SU-DHL-6 (cell line): ENCODE measurements around the gene FAM163A.
"Not testable (repeated sequence)": the region's sequence is repeated elsewhere in the genome, so short reads cannot be mapped to it uniquely, and the experiment has no call there.

Experiments
- H2AFZ ChIP-seq: fragments of 200-600 bp; sonication (generic); 2 replicates; pipeline ENCODE4 v1.6.1; 2014; ENCODE audit warnings: low read depth, mild to moderate bottlenecking, moderate library complexity, mixed read lengths, antibody characterized with exemption, low read length; ENCODE audit not compliant: severe bottlenecking
- H3F3A ChIP-seq: fragments of 200-600 bp; shearing (Covaris generic); 2 replicates; pipeline ENCODE4 v1.6.0; 2016; ENCODE audit warnings: antibody characterized with exemption, mild to moderate bottlenecking; ENCODE audit not compliant: insufficient read depth
- H3K27ac ChIP-seq: fragments of 200-600 bp; sonication (generic); 2 replicates; pipeline ENCODE4 v1.5.1; 2016; ENCODE audit warnings: low read depth, mild to moderate bottlenecking, low read length, moderate library complexity, mixed read lengths
- H3K27me3 ChIP-seq: fragments of 200-600 bp; sonication (generic), shearing (Covaris generic); 2 replicates; pipeline ENCODE4 v1.6.0; 2014; ENCODE audit warnings: mild to moderate bottlenecking, low read length
- H3K36me3 ChIP-seq: fragments of 200-600 bp; sonication (generic); 2 replicates; pipeline ENCODE4 v1.6.1; 2014; ENCODE audit warnings: mild to moderate bottlenecking, low read length, mixed read lengths
- H3K4me2 ChIP-seq: fragments of 300-600, 200-600 bp; shearing (Covaris generic), sonication (generic); 2 replicates; pipeline ENCODE4 v1.6.0; 2014; ENCODE audit warnings: low read length, low read depth, mild to moderate bottlenecking; ENCODE audit not compliant: poor library complexity, severe bottlenecking
- H3K4me3 ChIP-seq: fragments of 200-600 bp; sonication (generic); 2 replicates; pipeline ENCODE4 v1.5.1; 2014; ENCODE audit warnings: antibody characterized with exemption, low read length, mild to moderate bottlenecking, mixed read lengths; ENCODE audit not compliant: insufficient read depth, poor library complexity, severe bottlenecking
- H3K79me2 ChIP-seq: fragments of 200-600 bp; sonication (generic); 2 replicates; pipeline ENCODE4 v1.6.1; 2014; ENCODE audit warnings: mild to moderate bottlenecking, low read length, moderate library complexity; ENCODE audit not compliant: insufficient read depth
- H3K9ac ChIP-seq: fragments of 200-600 bp; sonication (generic); 2 replicates; pipeline ENCODE4 v1.7.0; 2014; ENCODE audit warnings: mild to moderate bottlenecking, low read length
- H3K9me2 ChIP-seq: fragments of 200-600 bp; sonication (generic); replicated peaks from 2 replicates; pipeline ENCODE4 v1.6.1; 2014; ENCODE audit warnings: low read length; ENCODE audit not compliant: insufficient read depth
- H3K9me3 ChIP-seq: fragments of 200-600 bp; sonication (generic); 2 replicates; pipeline ENCODE4 v1.6.1; 2014; ENCODE audit warnings: low read length, mixed read lengths; ENCODE audit not compliant: insufficient read depth
- H4K20me1 ChIP-seq: fragments of 200-600 bp; sonication (generic); 2 replicates; pipeline ENCODE4 v1.6.1; 2014; ENCODE audit warnings: low read depth, mild to moderate bottlenecking, antibody characterized with exemption, low read length, moderate library complexity, mixed read lengths
- EZH2phosphoT487 ChIP-seq: fragments of 200-600 bp; sonication (generic), shearing (Covaris generic); conservative IDR thresholded peaks from 2 replicates; pipeline ENCODE4 v1.6.1; 2018; ENCODE audit warnings: mild to moderate bottlenecking, antibody characterized with exemption, low read length, moderate library complexity, mixed read lengths
- TF ChIP-seq, protein P1 (sequence below): fragments of 200-600 bp; sonication (generic); IDR thresholded peaks from one replicate; pipeline ENCODE4 v1.5.1; 2017; ENCODE audit warnings: antibody characterized with exemption, mild to moderate bottlenecking, low read length, moderate library complexity; ENCODE audit not compliant: insufficient read depth, poor library complexity, severe bottlenecking

The FAM163A gene

DNA sequence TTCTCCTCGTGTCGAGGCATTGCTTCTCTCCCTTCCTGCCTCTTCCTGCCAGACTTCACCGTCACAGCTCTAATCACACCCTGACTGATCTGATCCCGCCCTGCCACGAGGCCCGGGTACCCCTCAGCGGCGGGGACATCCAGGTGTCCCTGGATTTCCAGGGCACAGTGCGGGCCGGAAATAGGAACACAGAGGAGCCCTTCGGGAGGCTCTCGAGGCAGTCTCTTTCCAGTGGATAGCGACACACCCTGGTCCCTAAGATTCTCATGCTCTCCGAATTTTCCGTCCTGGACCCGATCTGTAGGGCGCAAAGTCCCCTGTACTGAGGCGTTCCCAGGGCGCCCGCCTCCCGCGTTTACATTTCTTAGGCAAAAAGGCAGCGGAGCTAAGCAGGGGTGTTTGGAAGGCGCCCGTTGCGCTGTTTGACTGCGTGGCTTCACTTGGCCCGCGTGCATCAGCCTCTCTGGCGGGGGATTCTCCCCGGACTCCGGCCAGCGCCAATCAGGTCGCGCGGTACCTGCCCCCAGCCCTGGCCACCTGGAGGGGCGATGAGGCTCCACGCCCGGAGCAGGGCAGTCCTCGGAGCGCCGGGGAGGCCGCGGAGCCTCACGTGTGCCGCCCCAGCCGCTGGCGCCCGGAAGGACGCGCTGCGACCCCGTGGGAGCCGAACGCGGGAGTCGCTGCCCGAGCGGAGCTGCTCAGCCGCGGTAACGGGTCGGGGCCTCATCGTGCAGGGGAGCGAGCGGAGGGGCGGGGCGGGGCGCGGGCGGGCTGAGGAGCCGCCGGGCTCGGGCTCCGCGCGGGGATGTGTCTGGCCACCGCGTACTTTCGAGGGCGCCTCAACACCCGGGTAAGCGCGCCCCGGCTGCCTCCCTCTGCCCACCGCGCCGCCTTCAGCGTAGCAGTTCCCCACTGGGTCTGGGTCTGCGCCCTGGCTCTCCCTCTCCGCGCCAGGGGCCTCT lies at the start of gene FAM163A:
Gene FAM163A (plus strand): TSS at position 575 of the 962 bp plus-strand sequence. CDS start 69,807 bp downstream, outside the sequence.
- no peak for TF ChIP-seq EZH2phosphoT487
- TF ChIP-seq, protein P1, sequence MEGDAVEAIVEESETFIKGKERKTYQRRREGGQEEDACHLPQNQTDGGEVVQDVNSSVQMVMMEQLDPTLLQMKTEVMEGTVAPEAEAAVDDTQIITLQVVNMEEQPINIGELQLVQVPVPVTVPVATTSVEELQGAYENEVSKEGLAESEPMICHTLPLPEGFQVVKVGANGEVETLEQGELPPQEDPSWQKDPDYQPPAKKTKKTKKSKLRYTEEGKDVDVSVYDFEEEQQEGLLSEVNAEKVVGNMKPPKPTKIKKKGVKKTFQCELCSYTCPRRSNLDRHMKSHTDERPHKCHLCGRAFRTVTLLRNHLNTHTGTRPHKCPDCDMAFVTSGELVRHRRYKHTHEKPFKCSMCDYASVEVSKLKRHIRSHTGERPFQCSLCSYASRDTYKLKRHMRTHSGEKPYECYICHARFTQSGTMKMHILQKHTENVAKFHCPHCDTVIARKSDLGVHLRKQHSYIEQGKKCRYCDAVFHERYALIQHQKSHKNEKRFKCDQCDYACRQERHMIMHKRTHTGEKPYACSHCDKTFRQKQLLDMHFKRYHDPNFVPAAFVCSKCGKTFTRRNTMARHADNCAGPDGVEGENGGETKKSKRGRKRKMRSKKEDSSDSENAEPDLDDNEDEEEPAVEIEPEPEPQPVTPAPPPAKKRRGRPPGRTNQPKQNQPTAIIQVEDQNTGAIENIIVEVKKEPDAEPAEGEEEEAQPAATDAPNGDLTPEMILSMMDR, result no peak
- Histone ChIP-seq H3K9me3 (no peaks in the 10 kb centered on the region), H3K4me2 (no peak within 1 kb of the TSS), H3K36me3 (no peaks in the 10 kb centered on the region), H2AFZ (no peak within 1 kb of the TSS), H3K79me2 (no peaks in the 10 kb centered on the region), H3K9ac (no peak within 1 kb of the TSS), H4K20me1 (no peaks in the 10 kb centered on the region), H3K9me2 (no peaks in the 10 kb centered on the region), H3F3A (no peaks in the 10 kb centered on the region), H3K27ac (no peak within 1 kb of the TSS), H3K27me3 (no peaks in the 10 kb centered on the region), H3K4me3 (no peak within 1 kb of the TSS)

DNA sequence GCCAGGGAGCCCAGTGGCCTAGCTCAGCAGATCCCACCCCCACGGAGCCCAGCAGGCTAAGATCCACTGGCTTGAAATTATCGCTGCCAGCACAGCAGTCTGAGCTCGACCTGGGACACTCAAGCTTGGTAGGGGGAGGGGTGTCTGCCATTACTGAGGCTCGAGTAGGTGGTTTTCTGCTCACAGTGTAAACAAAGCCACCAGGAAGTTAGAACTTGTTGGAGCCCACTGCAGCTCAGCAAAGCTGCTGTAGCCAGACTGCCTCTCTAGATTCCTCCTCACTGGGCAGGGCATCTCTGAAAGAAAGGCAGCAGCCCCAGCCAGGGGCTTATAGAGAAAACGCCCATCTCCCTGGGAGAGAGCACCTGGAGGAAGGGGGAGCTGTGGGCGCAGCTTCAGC lies 48.6 kb upstream of the FAM163A start:
- H3K4me2 ChIP-seq, H2AFZ ChIP-seq, H3K36me3 ChIP-seq: not testable (repeated sequence)

GRCh38 chr1:179702946-179703539 lies 40.0 kb upstream of the FAM163A start:
- no peaks in the 10 kb centered on the region for H3K36me3 ChIP-seq
- no peaks in the 10 kb centered on the region for H3F3A ChIP-seq
- H3K9me3 ChIP-seq, result no peaks in the 10 kb centered on the region
- TF ChIP-seq EZH2phosphoT487, result no peak
- TF ChIP-seq, protein P1, result no peak
- H2AFZ ChIP-seq, result no peak overlapping the region
- no peaks in the 10 kb centered on the region for H3K27me3 ChIP-seq
- H3K9me2 ChIP-seq, result no peaks in the 10 kb centered on the region
- no peak overlapping the region for H3K9ac ChIP-seq
- H3K79me2 ChIP-seq, result no peaks in the 10 kb centered on the region
- H3K27ac ChIP-seq, result no peak overlapping the region
- no peak overlapping the region for H3K4me2 ChIP-seq
- H3K4me3 ChIP-seq, result no peak overlapping the region
- H4K20me1 ChIP-seq, result no peaks in the 10 kb centered on the region

More for the DNA sequence above, 48.6 kb upstream of the FAM163A start:
- H3K27me3 ChIP-seq, H3K27ac ChIP-seq, H4K20me1 ChIP-seq, H3K9ac ChIP-seq, H3K4me3 ChIP-seq, H3K9me3 ChIP-seq, H3F3A ChIP-seq, H3K79me2 ChIP-seq, H3K9me2 ChIP-seq: not testable (repeated sequence)
